Posterior cingulate gyrus (tissue), 11 donors: Measurements from ENCODE around the gene LACTB.
A peak's percentile ranks its signal among the peaks of the same experiment; 100 is the strongest.

Source experiments
- DNase-seq, 10 donors: peaks; one replicate each; pipeline versions ENCODE4 v3.0.0 to v3.0.0-alpha.2; 2020 to 2021; ENCODE audit warnings: mixed read lengths in 3 of 10
- intact Hi-C: fragments of 100-400 bp; cut with DNase I; formaldehyde crosslinking; loops from one replicate; pipeline ENCODE4 v1.15.1; 2023

The LACTB gene

GRCh38 chr15:63121382-63122001 lies at the start of gene LACTB:
Gene LACTB (plus strand): TSS chr15:63121861. CDS start chr15:63121872, 11 bp downstream.
- DNase-seq, result peak; percentile 78 to 98 (median 86)
- intact Hi-C loops, result loop anchor here (5.0 to 10.0 kb wide), 2 partner anchors 36 to 153 kb away; partner anchors contain the start of genes APH1B and RPS27L

- intact Hi-C loops, result no loop called here
Observed at GRCh38 chr15:63072023-63072650, 49.5 kb upstream of the LACTB start.

GRCh38 chr15:63072809-63073277 lies 48.8 kb upstream of the LACTB start:
- DNase-seq, result no peak
- intact Hi-C loops, result no loop called here

More at GRCh38 chr15:63072023-63072650, 49.5 kb upstream of the LACTB start:
- DNase-seq, result no peak

- intact Hi-C loops, result no loop called here
- no peak for DNase-seq
Observed at GRCh38 chr15:63073497-63074172, 48.0 kb upstream of the LACTB start.

GRCh38 chr15:63075015-63075983 lies 46.4 kb upstream of the LACTB start:
- no peak for DNase-seq
- intact Hi-C loops, result no loop called here

GRCh38 chr15:63075984-63076713 lies 45.5 kb upstream of the LACTB start:
- intact Hi-C loops, result no loop called here
- DNase-seq, result no peak

GRCh38 chr15:63076714-63077046 lies 45.0 kb upstream of the LACTB start:
- DNase-seq, result no peak
- intact Hi-C loops, result no loop called here

- intact Hi-C loops, result no loop called here
- DNase-seq, result no peak
Observed at GRCh38 chr15:63077952-63078351, 43.7 kb upstream of the LACTB start.

GRCh38 chr15:63079947-63080626 lies 41.6 kb upstream of the LACTB start:
- no peak for DNase-seq
- intact Hi-C loops, result no loop called here

- DNase-seq, result no peak
- intact Hi-C loops, result no loop called here
Observed at GRCh38 chr15:63080634-63081250, 40.9 kb upstream of the LACTB start.

GRCh38 chr15:63082366-63082765 lies 39.3 kb upstream of the LACTB start:
- no peak for DNase-seq
- intact Hi-C loops, result no loop called here

- intact Hi-C loops, result no loop called here
- DNase-seq, result no peak
Observed at GRCh38 chr15:63083044-63083443, 38.6 kb upstream of the LACTB start.

- intact Hi-C loops, result no loop called here
- DNase-seq, result no peak
Observed at GRCh38 chr15:63083541-63083940, 38.1 kb upstream of the LACTB start.

GRCh38 chr15:63084806-63085205 lies 36.9 kb upstream of the LACTB start:
- DNase-seq, result no peak
- intact Hi-C loops, result no loop called here

- no peak for DNase-seq
- intact Hi-C loops, result no loop called here
Observed at GRCh38 chr15:63085289-63085688, 36.4 kb upstream of the LACTB start.

GRCh38 chr15:63086271-63086670 lies 35.4 kb upstream of the LACTB start:
- no peak for DNase-seq
- intact Hi-C loops, result no loop called here

- intact Hi-C loops, result no loop called here
Observed at GRCh38 chr15:63086947-63087346, 34.7 kb upstream of the LACTB start.

GRCh38 chr15:63088533-63089245 lies 33.0 kb upstream of the LACTB start:
- intact Hi-C loops, result no loop called here
- no peak for DNase-seq

More at GRCh38 chr15:63086947-63087346, 34.7 kb upstream of the LACTB start:
- no peak for DNase-seq
